ENCODE data around the gene PRRT1.

DNA sequence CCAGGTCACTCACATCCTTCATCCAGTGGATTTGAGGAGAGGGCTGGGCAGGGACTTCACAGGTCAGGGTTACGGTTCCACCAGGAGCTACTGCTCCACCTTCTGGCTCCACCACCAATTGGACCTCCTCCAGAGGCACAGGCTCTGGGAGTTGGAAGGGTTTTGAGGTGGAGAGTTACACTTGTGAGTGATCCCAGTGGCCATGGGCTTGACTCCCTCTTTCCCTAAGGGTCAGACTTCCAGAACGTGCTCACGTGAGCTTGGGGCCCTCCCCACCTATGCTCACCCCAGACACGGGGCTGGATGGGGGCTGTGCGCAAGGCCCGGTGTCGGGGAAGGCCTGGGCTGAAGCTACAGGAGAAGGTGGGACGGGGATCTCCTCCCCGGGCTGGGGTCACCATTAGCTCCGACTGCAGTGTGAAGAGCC is 30.8 kb upstream of the PRRT1 start:
- no peak for TF ChIP-seq EZH2 (IDR thresholded peaks at IDR 0.05; ENCODE audit: borderline replicate concordance, low read length)
- no peak for TF ChIP-seq CTCF (conservative IDR thresholded peaks at IDR 0.05 in 1 of 2, IDR thresholded peaks at IDR 0.05 in 1 of 2; ENCODE audit: extremely low read depth in 1 of 2, insufficient read depth in 1 of 2, low read depth in 1 of 2, low read length in 2 of 2)

Measured in mammary epithelial cell (primary cell).